H1 (cell line): Measurements from ENCODE around the gene AGBL5. TPM values are rescaled to one million over a fixed set of nuclear protein-coding genes. Genes with fewer than 3 reads are reported as not detected.

ENCODE experiments used
- CTCF ChIA-PET: fragments of 300-600 bp; sonication (Branson Sonifier 250); formaldehyde crosslinking; loops from one replicate; lab custom pipeline; 2021; ENCODE audit not compliant: partially characterized antibody; lab: Charles Lee
- POLR2A ChIA-PET: fragments of 300-600 bp; sonication (Branson Sonifier 250); formaldehyde crosslinking; loops from one replicate; lab custom pipeline; 2021; ENCODE audit warnings: inconsistent platforms; ENCODE audit not compliant: partially characterized antibody; lab: Charles Lee
- DNase-seq, 2 experiments: peaks; one replicate each; pipeline versions ENCODE4 v3.0.0 to v3.0.0-alpha.2; 2010 to 2022; ENCODE audit warnings: low spot score in 2 of 2, low read depth in 1 of 2, mixed read lengths in 1 of 2
- FAIRE-seq: peaks from 2 replicates; lab custom pipeline; 2011; peaks lifted over from hg19 to GRCh38; lab: Jason Lieb, UNC
- H2AFZ ChIP-seq: 2 replicates; pipeline ENCODE4 v1.8.1; 2012; ENCODE audit warnings: low read length, inconsistent platforms
- H2AK5ac ChIP-seq: 2 replicates; pipeline ENCODE4 v1.6.1; 2013; ENCODE audit warnings: low read depth, low read length
- H2BK120ac ChIP-seq: replicated peaks from 2 replicates; pipeline ENCODE3; 2013; ENCODE audit warnings: low read depth, low read length, inconsistent platforms
- H2BK12ac ChIP-seq: 2 replicates; pipeline ENCODE4 v1.6.1; 2013; ENCODE audit warnings: low read depth, low read length
- H2BK15ac ChIP-seq: 2 replicates; pipeline ENCODE4 v1.6.1; 2013; ENCODE audit warnings: low read length
- H2BK20ac ChIP-seq: 2 replicates; pipeline ENCODE4 v1.6.1; 2013; ENCODE audit warnings: low read length
- H2BK5ac ChIP-seq: 2 replicates; pipeline ENCODE4 v1.6.1; 2013; ENCODE audit warnings: low read depth, low read length
- H3K14ac ChIP-seq: 2 replicates; pipeline ENCODE4 v1.6.1; 2013; ENCODE audit warnings: inconsistent platforms; ENCODE audit not compliant: insufficient read length
- H3K18ac ChIP-seq: 2 replicates; pipeline ENCODE4 v1.6.1; 2013; ENCODE audit warnings: low read length; ENCODE audit errors: extremely low read depth
- H3K23ac ChIP-seq: 2 replicates; pipeline ENCODE4 v1.6.1; 2013; ENCODE audit warnings: inconsistent platforms; ENCODE audit not compliant: insufficient read length
- H3K23me2 ChIP-seq: 2 replicates; pipeline ENCODE4 v1.6.1; 2013; ENCODE audit warnings: low read depth, low read length
- H3K27ac ChIP-seq: 2 replicates; pipeline ENCODE4 v1.6.1; 2011; ENCODE audit warnings: low read depth, low read length, inconsistent platforms
- H3K27me3 ChIP-seq, 4 experiments: replicated peaks in 1 of 4; 1 replicate in 1 of 4; 2 replicates in 3 of 4; pipeline versions ENCODE4 v1.6.1 to v1.8.1; 2011 to 2013; ENCODE audit warnings: low read length in 3 of 4, mild to moderate bottlenecking in 3 of 4, inconsistent platforms in 2 of 4, mixed read lengths in 2 of 4, moderate library complexity in 1 of 4; ENCODE audit not compliant: control insufficient read depth in 3 of 4, insufficient read depth in 3 of 4; ENCODE audit errors: extremely low read depth in 1 of 4
- H3K36me3 ChIP-seq, 4 experiments: 2 replicates each; pipeline versions ENCODE4 v1.6.1 to v1.8.1; 2011 to 2013; ENCODE audit warnings: mild to moderate bottlenecking in 4 of 4, low read length in 3 of 4, moderate library complexity in 2 of 4, control low read depth in 1 of 4, inconsistent platforms in 1 of 4; ENCODE audit not compliant: insufficient read depth in 4 of 4, control insufficient read depth in 2 of 4
- H3K4ac ChIP-seq: replicated peaks from 2 replicates; pipeline ENCODE3; 2013; ENCODE audit warnings: low read length, low read depth, mixed read lengths, inconsistent platforms; ENCODE audit not compliant: insufficient read length
- H3K4me1 ChIP-seq, 4 experiments: replicated peaks in 1 of 4; 1 replicate in 1 of 4; 2 replicates in 3 of 4; pipeline versions ENCODE4 v1.6.1 to v1.8.1; 2011 to 2013; ENCODE audit warnings: low read length in 3 of 4, inconsistent platforms in 2 of 4, mixed read lengths in 1 of 4; ENCODE audit not compliant: insufficient read depth in 4 of 4, control insufficient read depth in 3 of 4
- H3K4me2 ChIP-seq, 2 experiments: 2 replicates each; pipeline versions ENCODE4 v1.6.1 to v1.8.1; 2011 to 2013; ENCODE audit warnings: low read depth in 2 of 2, low read length in 2 of 2, control low read depth in 1 of 2, inconsistent platforms in 1 of 2, mild to moderate bottlenecking in 1 of 2; ENCODE audit not compliant: insufficient read depth in 1 of 2
- H3K4me3 ChIP-seq, 4 experiments: fragments of 200-600, 300-600 bp in 1 of 4; sonication (generic), shearing (Covaris generic), sonication (Bioruptor Twin) in 1 of 4; 2 replicates each; pipeline versions ENCODE4 v1.5.1 to v1.8.1; 2011 to 2016; ENCODE audit warnings: low read length in 4 of 4, low read depth in 3 of 4, control low read depth in 2 of 4, inconsistent platforms in 2 of 4, mild to moderate bottlenecking in 2 of 4, mixed read lengths in 1 of 4, moderate library complexity in 1 of 4; ENCODE audit not compliant: insufficient read depth in 2 of 4; ENCODE audit errors: extremely low read depth in 1 of 4
- H3K56ac ChIP-seq: replicated peaks from 2 replicates; pipeline ENCODE3; 2013; ENCODE audit warnings: low read depth, mild to moderate bottlenecking, mixed read lengths, low read length, inconsistent platforms; ENCODE audit not compliant: insufficient read length
- H3K79me1 ChIP-seq: 2 replicates; pipeline ENCODE4 v1.6.1; 2013; ENCODE audit warnings: low read depth, low read length, control low read depth
- H3K79me2 ChIP-seq, 2 experiments: 2 replicates each; pipeline versions ENCODE4 v1.6.1 to v1.8.1; 2012 to 2013; ENCODE audit warnings: low read length in 2 of 2, mild to moderate bottlenecking in 2 of 2, inconsistent platforms in 1 of 2; ENCODE audit not compliant: insufficient read depth in 2 of 2, control insufficient read depth in 1 of 2
- H3K9ac ChIP-seq, 4 experiments: replicated peaks in 1 of 4; 1 replicate in 1 of 4; 2 replicates in 3 of 4; pipeline versions ENCODE4 v1.6.1 to v1.8.1; 2011 to 2013; ENCODE audit warnings: low read depth in 3 of 4, low read length in 3 of 4, control low read depth in 2 of 4, mild to moderate bottlenecking in 2 of 4, moderate library complexity in 2 of 4, inconsistent platforms in 1 of 4; ENCODE audit errors: extremely low read depth in 1 of 4
- H3K9me3 ChIP-seq, 2 experiments: 2 replicates each; pipeline versions ENCODE4 v1.6.1 to v1.8.1; 2012 to 2013; ENCODE audit warnings: mild to moderate bottlenecking in 2 of 2, moderate library complexity in 2 of 2, control low read depth in 1 of 2, inconsistent platforms in 1 of 2, low read depth in 1 of 2, low read length in 1 of 2, mixed read lengths in 1 of 2; ENCODE audit not compliant: insufficient read depth in 2 of 2
- H4K20me1 ChIP-seq, 2 experiments: replicated peaks in 1 of 2; 2 replicates each; pipeline versions ENCODE3 to v1.8.1; 2011 to 2013; ENCODE audit warnings: inconsistent platforms in 2 of 2, low read length in 2 of 2, mild to moderate bottlenecking in 1 of 2; ENCODE audit not compliant: insufficient read depth in 2 of 2, control insufficient read depth in 1 of 2
- H4K5ac ChIP-seq: 2 replicates; pipeline ENCODE4 v1.6.1; 2013; ENCODE audit warnings: low read length, low read depth, mixed read lengths, inconsistent platforms; ENCODE audit not compliant: insufficient read length
- H4K8ac ChIP-seq: 2 replicates; pipeline ENCODE4 v1.8.0; 2013; ENCODE audit warnings: mild to moderate bottlenecking, moderate library complexity, low read length, inconsistent platforms; ENCODE audit not compliant: insufficient read depth; ENCODE audit errors: extremely low read depth
- H4K91ac ChIP-seq: replicated peaks from 2 replicates; pipeline ENCODE3; 2013; ENCODE audit warnings: low read length, mixed read lengths, inconsistent platforms; ENCODE audit not compliant: insufficient read length
- ASH2L ChIP-seq: fragments of 200-600, 300-600 bp; sonication (generic); IDR thresholded peaks from one replicate; pipeline ENCODE4 v1.7.1; 2017; ENCODE audit warnings: low read length
- ATF2 ChIP-seq: IDR thresholded peaks from 2 replicates; pipeline ENCODE4 v1.6.1; 2012; ENCODE audit warnings: low read length, inconsistent platforms
- CHD2 ChIP-seq: IDR thresholded peaks from 2 replicates; pipeline ENCODE4 v1.6.1; 2012; ENCODE audit warnings: low read length, improper control_type of control experiment
- CREB1 ChIP-seq: IDR thresholded peaks from 2 replicates; pipeline ENCODE4 v1.6.1; 2012; ENCODE audit warnings: inconsistent platforms
- EGR1 ChIP-seq: IDR thresholded peaks from 2 replicates; pipeline ENCODE4 v1.6.1; 2011; ENCODE audit warnings: low read depth, low read length, borderline replicate concordance
- HDAC2 ChIP-seq, 2 experiments: fragments of 300-600 bp in 1 of 2; sonication (generic) in 1 of 2; IDR thresholded peaks; 2 replicates each; pipeline ENCODE4 v1.6.1; 2011 to 2012; ENCODE audit warnings: low read depth in 2 of 2, low read length in 2 of 2, mild to moderate bottlenecking in 2 of 2, moderate library complexity in 2 of 2, borderline replicate concordance in 1 of 2, inconsistent platforms in 1 of 2
- JUN ChIP-seq: IDR thresholded peaks from 2 replicates; pipeline ENCODE4 v1.6.1; 2011; ENCODE audit warnings: low read depth, mild to moderate bottlenecking, improper control_type of control experiment, low read length
- KDM4A ChIP-seq: IDR thresholded peaks from one replicate; pipeline ENCODE4 v1.7.1; 2012; ENCODE audit warnings: low read depth, mild to moderate bottlenecking, moderate library complexity, low read length, inconsistent platforms; ENCODE audit not compliant: severe bottlenecking
- NANOG ChIP-seq: IDR thresholded peaks from 2 replicates; pipeline ENCODE4 v1.6.1; 2011; ENCODE audit warnings: low read length, low read depth, mild to moderate bottlenecking, inconsistent platforms; ENCODE audit not compliant: insufficient read depth, poor library complexity, severe bottlenecking
- POLR2AphosphoS5 ChIP-seq: IDR thresholded peaks from 2 replicates; pipeline ENCODE4 v1.6.1; 2011; ENCODE audit warnings: low read depth, low read length
- TAF1 ChIP-seq: IDR thresholded peaks from 2 replicates; pipeline ENCODE4 v1.6.1; 2011; ENCODE audit warnings: mild to moderate bottlenecking, low read depth, low read length
- TCF12 ChIP-seq: IDR thresholded peaks from 2 replicates; pipeline ENCODE4 v1.6.1; 2011; ENCODE audit warnings: low read depth, mild to moderate bottlenecking, low read length
- WGBS, 2 experiments: shearing (Covaris generic) in 1 of 2; methylation state at CpG; one replicate each; pipeline versions ENCODE4 v1.1.6 to v1.1.7; 2013 to 2015; ENCODE audit warnings: low lambda C conversion rate in 2 of 2, mixed read lengths in 2 of 2, inconsistent platforms in 1 of 2, low coverage in 1 of 2, missing lambda C conversion rate in 1 of 2; ENCODE audit not compliant: insufficient replicate concordance in 2 of 2, insufficient coverage in 1 of 2, insufficient read length in 1 of 2; ENCODE audit errors: extremely low coverage in 1 of 2, missing lambda C conversion rate in 1 of 2; 5-methylcytosine and 5-hydroxymethylcytosine counted together
- polyA plus RNA-seq, 7 experiments: library from polyadenylated mRNA; depleted of rRNA in 3 of 7; stranded (reverse) in 5 of 7; unstranded in 2 of 7; fragments of >200 nt in 5 of 7; fragments of 200-250 nt in 2 of 7; gene quantifications; 1 replicate in 5 of 7; 2 replicates in 1 of 7; 4 replicates in 1 of 7; pipeline versions ENCODE4 v1.2.1 to v1.2.3, GENCODE V29; 2011 to 2013; ENCODE audit warnings: missing spikeins in 2 of 7, mixed read lengths in 2 of 7
- total RNA-seq: library from RNA; stranded (reverse); fragmentation: NEBNext Ultra II Directional; extraction: Animal tissue kit (Norgen Biotek cat#: 25700); gene quantifications from 2 replicates; pipeline ENCODE4 v1.2.1, GENCODE V29; 2021

AGBL5 gene
- total and polyA plus RNA-seq, 2 of the 8 experiments (the other 6 are each of a cell fraction or from before 2014, with no cell fraction given) = 45.4 to 62.0 TPM

- H3K56ac ChIP-seq = no peak overlapping the region
- CTCF ChIA-PET = interaction anchor here (0.6 to 6.1 kb wide), 42 partner anchors 8 to 280 kb away, joined by 3 to 122 read pairs (median 4); partner anchors contain the start of genes AGBL5, DPYSL5, MAPRE3 and TMEM214
- no peaks in the 10 kb centered on the region for H3K23me2 ChIP-seq
- peaks cover 2% of the 10 kb centered on the region; the same call in 1 of the 2 replicates for H3K79me1 ChIP-seq
- H3K4ac ChIP-seq = no peak overlapping the region
- no peak overlapping the region for H3K27ac ChIP-seq
- no peak overlapping the region for H2AFZ ChIP-seq
- H4K8ac ChIP-seq = no peak overlapping the region
- H3K14ac ChIP-seq = no peak overlapping the region
- no peak overlapping the region for H2BK120ac ChIP-seq
- H2BK15ac ChIP-seq = no peak overlapping the region
- no peaks in the 10 kb centered on the region for H3K27me3 ChIP-seq
- H3K9me3 ChIP-seq = no peaks in the 10 kb centered on the region
- no peak overlapping the region for H3K4me2 ChIP-seq
- peaks cover 0 to 4% (median under 1%) of the 10 kb centered on the region in 4 experiments; a peak in 1 of 7 replicates for H3K4me1 ChIP-seq
- no peak overlapping the region for H3K4me3 ChIP-seq
- no peak overlapping the region for H3K23ac ChIP-seq
- H3K9ac ChIP-seq = no peak overlapping the region
- POLR2A ChIA-PET = interaction anchor here (0.6 to 1.8 kb wide), 6 partner anchors 13 to 57 kb away, joined by 3 to 8 read pairs (median 4); partner anchors contain the start of gene MAPRE3
- no peak overlapping the region for H4K91ac ChIP-seq
- DNase-seq (no peak), FAIRE-seq (no peak)
- no peak overlapping the region for H4K5ac ChIP-seq
- no peak overlapping the region for H2BK5ac ChIP-seq
- H2BK12ac ChIP-seq = no peak overlapping the region
- H2AK5ac ChIP-seq = no peak overlapping the region
- H3K79me2 ChIP-seq = no peaks in the 10 kb centered on the region
- no peak overlapping the region for H3K18ac ChIP-seq
- H2BK20ac ChIP-seq = no peak overlapping the region
- WGBS, 2 experiments = 90% methylated on average over 13 of the region's 13 CpGs; no CpG with 5 or more reads in 1 of the 2 experiments
- H3K36me3 ChIP-seq = peaks cover 0 to 6% (median 3%) of the 10 kb centered on the region in 4 experiments; a peak in 3 of 8 replicates
- H4K20me1 ChIP-seq = peaks cover 0 to 11% of the 10 kb centered on the region in 2 experiments
- TF ChIP-seq EGR1 (no peak), CHD2 (no peak), ASH2L (no peak), NANOG (no peak), JUN (no peak), TAF1 (no peak), TCF12 (no peak), CREB1 (no peak), KDM4A (no peak), ATF2 (no peak), HDAC2 (IDR thresholded peaks at IDR 0.05; ENCODE audit: borderline replicate concordance in 1 of 2, low read depth in 2 of 2, low read length in 2 of 2) (no peak), POLR2AphosphoS5 (no peak)
Measured at GRCh38 chr2:27025281-27025800, 26.1 kb upstream of the AGBL5 start.
